HEK293T (cell line): ENCODE data around the gene EVI2A.

Experiments used
- ARNT ChIP-seq: fragments of 450-650 bp; IDR thresholded peaks from 2 replicates; pipeline ENCODE4 v1.6.1; 2017; ENCODE audit warnings: mild to moderate bottlenecking
- BHLHE40 ChIP-seq: fragments of 450-650 bp; IDR thresholded peaks from 2 replicates; pipeline ENCODE4 v1.6.1; 2016; ENCODE audit warnings: mild to moderate bottlenecking, moderate library complexity, borderline replicate concordance
- ELF4 ChIP-seq: fragments of 450-650 bp; IDR thresholded peaks from 2 replicates; pipeline ENCODE4 v1.6.1; 2017; ENCODE audit warnings: antibody characterized with exemption
- FOXK2 ChIP-seq: fragments of 450-650 bp; IDR thresholded peaks from 2 replicates; pipeline ENCODE4 v1.6.1; 2016; ENCODE audit warnings: mild to moderate bottlenecking
- ZNF384 ChIP-seq: fragments of 450-650 bp; IDR thresholded peaks from 2 replicates; pipeline ENCODE4 v1.6.1; 2016

DNA sequence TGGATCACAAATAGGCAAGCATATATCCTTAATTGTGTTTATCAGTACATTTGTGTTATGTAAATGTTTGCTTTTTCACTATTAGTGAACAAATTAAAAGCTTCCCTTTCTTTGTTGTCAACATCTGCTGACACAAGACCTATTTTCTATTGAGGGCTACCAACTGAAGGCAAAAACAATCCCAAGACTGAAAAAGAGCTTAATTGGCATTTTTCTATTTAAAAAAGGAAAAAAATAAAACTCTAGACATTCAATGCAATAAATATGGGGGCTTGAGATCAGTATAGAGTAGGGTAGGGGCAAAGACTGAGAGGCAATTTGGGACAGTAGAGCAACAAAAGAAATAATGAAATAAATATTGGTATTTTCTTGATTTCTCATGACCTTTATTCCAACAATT lies 48.6 kb downstream of the EVI2A start:
- TF ChIP-seq ZNF384 (no peak), ARNT (no peak), BHLHE40 (no peak), ELF4 (no peak), FOXK2 (no peak)
